ENCODE measurements around the gene EGFLAM. TPM values are rescaled to one million over a fixed set of nuclear protein-coding genes. Genes with fewer than 3 reads are reported as not detected.

Gene EGFLAM
- total and polyA plus RNA-seq, 2 donors (not counting 1 experiment from before 2014, with no cell fraction given), result 0.33 to 20.0 TPM

DNA sequence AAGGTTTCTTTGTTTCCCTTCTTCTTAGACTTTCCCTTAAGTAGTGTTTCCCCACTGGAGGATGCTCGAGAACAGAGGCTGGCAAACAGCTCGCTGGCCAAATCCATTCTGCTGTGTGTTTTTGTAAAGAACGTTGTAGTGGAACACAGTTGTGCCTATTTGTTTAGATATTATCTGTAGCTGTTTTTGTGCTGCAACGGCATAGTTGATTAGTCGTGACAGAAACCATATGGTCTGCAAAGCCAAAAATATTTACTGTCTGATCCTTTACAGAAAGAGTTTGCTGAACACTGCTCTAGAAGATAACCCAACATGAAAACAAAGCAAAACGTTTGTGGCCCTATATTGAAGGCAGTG lies 47.0 kb upstream of the EGFLAM start:
- H3K9me3 ChIP-seq (ENCODE audit: control insufficient read depth, insufficient read depth, low read depth, low read length), result no peaks in the 10 kb centered on the region
- H3K4me3 ChIP-seq (replicated peaks in 1 of 4; ENCODE audit: control extremely low read depth in 1 of 4, insufficient read depth in 1 of 4, low read depth in 3 of 4, low read length in 4 of 4), result no peak overlapping the region
- no peak overlapping the region for H3K9ac ChIP-seq (ENCODE audit: insufficient read depth, low read length)
- H3K27ac ChIP-seq (ENCODE audit: insufficient read depth, low read length), result no peak overlapping the region
- no peaks in the 10 kb centered on the region for H3K4me1 ChIP-seq (ENCODE audit: control insufficient read depth, extremely low read depth, insufficient read depth, low read length)
- H2AFZ ChIP-seq (ENCODE audit: low read length), result no peak overlapping the region
- H3K79me2 ChIP-seq (ENCODE audit: control insufficient read depth, insufficient read depth, low read length), result no peaks in the 10 kb centered on the region
- TF ChIP-seq EZH2 (IDR thresholded peaks at IDR 0.05; ENCODE audit: low read length, missing control alignments), result no peak
- TF ChIP-seq, protein P1, sequence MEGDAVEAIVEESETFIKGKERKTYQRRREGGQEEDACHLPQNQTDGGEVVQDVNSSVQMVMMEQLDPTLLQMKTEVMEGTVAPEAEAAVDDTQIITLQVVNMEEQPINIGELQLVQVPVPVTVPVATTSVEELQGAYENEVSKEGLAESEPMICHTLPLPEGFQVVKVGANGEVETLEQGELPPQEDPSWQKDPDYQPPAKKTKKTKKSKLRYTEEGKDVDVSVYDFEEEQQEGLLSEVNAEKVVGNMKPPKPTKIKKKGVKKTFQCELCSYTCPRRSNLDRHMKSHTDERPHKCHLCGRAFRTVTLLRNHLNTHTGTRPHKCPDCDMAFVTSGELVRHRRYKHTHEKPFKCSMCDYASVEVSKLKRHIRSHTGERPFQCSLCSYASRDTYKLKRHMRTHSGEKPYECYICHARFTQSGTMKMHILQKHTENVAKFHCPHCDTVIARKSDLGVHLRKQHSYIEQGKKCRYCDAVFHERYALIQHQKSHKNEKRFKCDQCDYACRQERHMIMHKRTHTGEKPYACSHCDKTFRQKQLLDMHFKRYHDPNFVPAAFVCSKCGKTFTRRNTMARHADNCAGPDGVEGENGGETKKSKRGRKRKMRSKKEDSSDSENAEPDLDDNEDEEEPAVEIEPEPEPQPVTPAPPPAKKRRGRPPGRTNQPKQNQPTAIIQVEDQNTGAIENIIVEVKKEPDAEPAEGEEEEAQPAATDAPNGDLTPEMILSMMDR (conservative IDR thresholded peaks at IDR 0.05 in 1 of 2, IDR thresholded peaks at IDR 0.05 in 1 of 2; ENCODE audit: low read depth in 1 of 2, low read length in 2 of 2), result no peak
- H3K36me3 ChIP-seq (ENCODE audit: control insufficient read depth, insufficient read depth, low read length), result no peaks in the 10 kb centered on the region
- no peaks in the 10 kb centered on the region for H4K20me1 ChIP-seq (ENCODE audit: control insufficient read depth, extremely low read depth, insufficient read depth, low read length)
- peaks cover 2% of the 10 kb centered on the region for H3K27me3 ChIP-seq (ENCODE audit: control insufficient read depth, insufficient read depth, low read length)
- no peak for DNase-seq (ENCODE audit: low read depth in 2 of 2)
- no peak overlapping the region for H3K4me2 ChIP-seq (ENCODE audit: extremely low read depth, insufficient read depth, low read length)

DNA sequence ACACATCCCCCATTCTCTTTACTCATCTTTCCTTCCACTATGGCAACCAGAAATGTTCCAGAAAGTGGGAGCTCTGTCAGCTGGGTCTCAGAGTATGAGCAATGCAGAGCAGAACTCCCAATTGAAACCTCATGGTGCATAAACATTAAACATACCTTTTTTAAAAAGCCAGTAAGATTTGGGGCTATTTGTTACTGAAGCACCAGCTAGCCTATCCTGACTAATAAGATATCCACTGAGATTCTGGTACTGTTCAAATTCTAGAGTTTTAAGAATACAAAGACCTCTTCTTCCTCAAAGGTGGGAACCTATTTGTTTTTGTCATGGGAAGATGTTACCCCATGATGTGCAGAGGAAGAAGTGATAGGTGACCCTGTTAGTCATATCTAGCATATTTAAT lies 46.1 kb upstream of the EGFLAM start:
- no peak overlapping the region for H3K4me2 ChIP-seq (ENCODE audit: extremely low read depth, insufficient read depth, low read length)
- DNase-seq (ENCODE audit: low read depth in 2 of 2), result no peak
- no peak overlapping the region for H2AFZ ChIP-seq (ENCODE audit: low read length)
- H3K9ac ChIP-seq (ENCODE audit: insufficient read depth, low read length), result no peak overlapping the region
- no peaks in the 10 kb centered on the region for H3K79me2 ChIP-seq (ENCODE audit: control insufficient read depth, insufficient read depth, low read length)
- no peaks in the 10 kb centered on the region for H3K4me1 ChIP-seq (ENCODE audit: control insufficient read depth, extremely low read depth, insufficient read depth, low read length)
- no peaks in the 10 kb centered on the region for H4K20me1 ChIP-seq (ENCODE audit: control insufficient read depth, extremely low read depth, insufficient read depth, low read length)
- TF ChIP-seq, protein P1 (conservative IDR thresholded peaks at IDR 0.05 in 1 of 2, IDR thresholded peaks at IDR 0.05 in 1 of 2; ENCODE audit: low read depth in 1 of 2, low read length in 2 of 2), result no peak
- TF ChIP-seq EZH2 (IDR thresholded peaks at IDR 0.05; ENCODE audit: low read length, missing control alignments), result no peak
- no peak overlapping the region for H3K4me3 ChIP-seq (replicated peaks in 1 of 4; ENCODE audit: control extremely low read depth in 1 of 4, insufficient read depth in 1 of 4, low read depth in 3 of 4, low read length in 4 of 4)
- H3K27me3 ChIP-seq (ENCODE audit: control insufficient read depth, insufficient read depth, low read length), result peaks cover 2% of the 10 kb centered on the region
- H3K36me3 ChIP-seq (ENCODE audit: control insufficient read depth, insufficient read depth, low read length), result no peaks in the 10 kb centered on the region
- H3K9me3 ChIP-seq (ENCODE audit: control insufficient read depth, insufficient read depth, low read depth, low read length), result no peaks in the 10 kb centered on the region
- H3K27ac ChIP-seq (ENCODE audit: insufficient read depth, low read length), result no peak overlapping the region

DNA sequence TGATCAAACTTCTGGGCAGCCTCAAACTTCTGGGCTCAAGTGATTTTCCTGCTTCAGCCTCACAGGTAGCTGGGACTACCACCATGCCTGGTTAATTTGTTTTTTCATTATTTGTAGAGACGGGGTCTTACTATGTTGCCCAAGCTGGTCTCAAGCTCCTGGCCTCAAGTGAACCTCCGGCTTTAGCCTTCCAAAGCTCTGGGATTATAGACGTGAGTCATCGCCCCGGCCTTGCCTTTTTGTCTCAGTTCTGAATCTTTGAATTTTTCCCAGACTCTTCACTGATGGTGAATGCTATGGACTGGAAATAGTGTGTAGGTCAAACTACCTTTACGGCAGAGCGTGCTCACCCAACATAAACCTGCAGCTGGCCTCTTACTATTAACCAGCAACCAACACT lies 32.3 kb upstream of the EGFLAM start:
- Histone ChIP-seq H3K27me3 (ENCODE audit: control insufficient read depth, insufficient read depth, low read length) (peaks cover 2% of the 10 kb centered on the region), H3K4me2 (ENCODE audit: extremely low read depth, insufficient read depth, low read length) (no peak overlapping the region), H3K9me3 (ENCODE audit: control insufficient read depth, insufficient read depth, low read depth, low read length) (no peaks in the 10 kb centered on the region), H3K4me3 (replicated peaks in 1 of 4; ENCODE audit: control extremely low read depth in 1 of 4, insufficient read depth in 1 of 4, low read depth in 3 of 4, low read length in 4 of 4) (no peak overlapping the region), H3K27ac (ENCODE audit: insufficient read depth, low read length) (no peak overlapping the region), H3K36me3 (ENCODE audit: control insufficient read depth, insufficient read depth, low read length) (no peaks in the 10 kb centered on the region), H4K20me1 (ENCODE audit: control insufficient read depth, extremely low read depth, insufficient read depth, low read length) (no peaks in the 10 kb centered on the region), H2AFZ (ENCODE audit: low read length) (no peak overlapping the region), H3K9ac (ENCODE audit: insufficient read depth, low read length) (no peak overlapping the region), H3K4me1 (ENCODE audit: control insufficient read depth, extremely low read depth, insufficient read depth, low read length) (no peaks in the 10 kb centered on the region), H3K79me2 (ENCODE audit: control insufficient read depth, insufficient read depth, low read length) (no peaks in the 10 kb centered on the region)
- TF ChIP-seq EZH2 (IDR thresholded peaks at IDR 0.05; ENCODE audit: low read length, missing control alignments), result no peak
- TF ChIP-seq, protein P1 (conservative IDR thresholded peaks at IDR 0.05 in 1 of 2, IDR thresholded peaks at IDR 0.05 in 1 of 2; ENCODE audit: low read depth in 1 of 2, low read length in 2 of 2), result no peak
- DNase-seq (ENCODE audit: low read depth in 2 of 2), result no peak

Data from fibroblast of lung (primary cell).